D721Med (cell line): ENCODE measurements around the gene CABP4.

ENCODE experiments used
- DNase-seq: peaks from one replicate; pipeline ENCODE4 v3.0.0; 2011; ENCODE audit warnings: low spot score; ENCODE audit not compliant: insufficient read length
- FAIRE-seq: peaks from 2 replicates; lab custom pipeline; 2011; peaks lifted over from hg19 to GRCh38; lab: Jason Lieb, UNC
- TF ChIP-seq, protein P1 (sequence below): IDR thresholded peaks from 2 replicates; pipeline ENCODE4 v1.5.1; 2012; ENCODE audit warnings: mild to moderate bottlenecking, control low read depth; ENCODE audit not compliant: insufficient read depth; ENCODE audit errors: missing control alignments

The CABP4 gene

GRCh38 chr11:67437809-67438157 is 17.4 kb upstream of the CABP4 start:
- FAIRE-seq (no peak), DNase-seq (no peak)
- TF ChIP-seq, protein P1, sequence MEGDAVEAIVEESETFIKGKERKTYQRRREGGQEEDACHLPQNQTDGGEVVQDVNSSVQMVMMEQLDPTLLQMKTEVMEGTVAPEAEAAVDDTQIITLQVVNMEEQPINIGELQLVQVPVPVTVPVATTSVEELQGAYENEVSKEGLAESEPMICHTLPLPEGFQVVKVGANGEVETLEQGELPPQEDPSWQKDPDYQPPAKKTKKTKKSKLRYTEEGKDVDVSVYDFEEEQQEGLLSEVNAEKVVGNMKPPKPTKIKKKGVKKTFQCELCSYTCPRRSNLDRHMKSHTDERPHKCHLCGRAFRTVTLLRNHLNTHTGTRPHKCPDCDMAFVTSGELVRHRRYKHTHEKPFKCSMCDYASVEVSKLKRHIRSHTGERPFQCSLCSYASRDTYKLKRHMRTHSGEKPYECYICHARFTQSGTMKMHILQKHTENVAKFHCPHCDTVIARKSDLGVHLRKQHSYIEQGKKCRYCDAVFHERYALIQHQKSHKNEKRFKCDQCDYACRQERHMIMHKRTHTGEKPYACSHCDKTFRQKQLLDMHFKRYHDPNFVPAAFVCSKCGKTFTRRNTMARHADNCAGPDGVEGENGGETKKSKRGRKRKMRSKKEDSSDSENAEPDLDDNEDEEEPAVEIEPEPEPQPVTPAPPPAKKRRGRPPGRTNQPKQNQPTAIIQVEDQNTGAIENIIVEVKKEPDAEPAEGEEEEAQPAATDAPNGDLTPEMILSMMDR, result no peak

GRCh38 chr11:67438158-67438902 is 16.8 kb upstream of the CABP4 start:
- FAIRE-seq (no peak), DNase-seq (no peak)
- TF ChIP-seq, protein P1, result no peak

DNA sequence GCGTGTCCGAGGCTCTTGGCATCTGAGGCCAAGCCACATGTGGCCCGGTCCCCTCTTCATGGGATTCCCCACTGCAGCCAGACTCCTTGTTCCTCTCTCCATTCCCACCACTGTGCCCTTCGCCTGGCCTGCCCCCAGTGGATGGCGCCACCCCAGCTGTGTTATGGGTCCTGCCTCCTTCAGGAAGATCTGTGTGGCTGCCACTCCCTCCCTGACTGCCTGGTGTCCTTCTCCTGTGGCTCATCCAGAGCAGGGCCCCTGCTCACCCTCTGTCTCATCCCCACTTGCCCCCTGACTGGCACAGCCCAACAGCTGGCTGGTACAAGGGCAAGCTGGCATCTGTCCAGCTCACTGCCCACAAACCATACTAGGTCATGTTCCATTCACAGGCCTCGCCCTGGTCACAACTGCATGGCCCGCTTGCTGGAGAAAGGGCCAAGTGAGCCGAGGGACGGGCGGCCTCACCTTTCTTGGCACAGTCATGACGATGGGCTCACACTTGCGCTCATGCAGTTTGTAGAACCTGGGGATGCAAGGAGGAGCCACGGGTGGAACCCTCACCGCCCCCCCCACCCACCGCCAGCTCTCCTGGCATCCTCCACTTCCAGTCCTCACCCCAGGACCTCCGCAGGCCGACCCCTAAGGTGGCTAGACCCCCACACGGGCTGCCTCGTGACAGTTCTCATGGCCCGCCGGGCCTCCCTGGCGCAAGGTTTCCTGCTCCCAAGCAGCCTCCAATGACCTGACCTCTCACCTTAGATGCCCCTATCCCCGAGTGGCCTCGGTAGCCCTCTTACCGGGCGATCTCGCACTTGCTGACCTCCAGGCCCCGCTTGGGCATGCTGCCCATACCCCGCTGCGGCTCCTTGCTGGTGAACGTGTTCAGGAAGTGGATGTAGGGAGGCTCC is 15.6 kb upstream of the CABP4 start:
- no peak for FAIRE-seq
- DNase-seq, result no peak

DNA sequence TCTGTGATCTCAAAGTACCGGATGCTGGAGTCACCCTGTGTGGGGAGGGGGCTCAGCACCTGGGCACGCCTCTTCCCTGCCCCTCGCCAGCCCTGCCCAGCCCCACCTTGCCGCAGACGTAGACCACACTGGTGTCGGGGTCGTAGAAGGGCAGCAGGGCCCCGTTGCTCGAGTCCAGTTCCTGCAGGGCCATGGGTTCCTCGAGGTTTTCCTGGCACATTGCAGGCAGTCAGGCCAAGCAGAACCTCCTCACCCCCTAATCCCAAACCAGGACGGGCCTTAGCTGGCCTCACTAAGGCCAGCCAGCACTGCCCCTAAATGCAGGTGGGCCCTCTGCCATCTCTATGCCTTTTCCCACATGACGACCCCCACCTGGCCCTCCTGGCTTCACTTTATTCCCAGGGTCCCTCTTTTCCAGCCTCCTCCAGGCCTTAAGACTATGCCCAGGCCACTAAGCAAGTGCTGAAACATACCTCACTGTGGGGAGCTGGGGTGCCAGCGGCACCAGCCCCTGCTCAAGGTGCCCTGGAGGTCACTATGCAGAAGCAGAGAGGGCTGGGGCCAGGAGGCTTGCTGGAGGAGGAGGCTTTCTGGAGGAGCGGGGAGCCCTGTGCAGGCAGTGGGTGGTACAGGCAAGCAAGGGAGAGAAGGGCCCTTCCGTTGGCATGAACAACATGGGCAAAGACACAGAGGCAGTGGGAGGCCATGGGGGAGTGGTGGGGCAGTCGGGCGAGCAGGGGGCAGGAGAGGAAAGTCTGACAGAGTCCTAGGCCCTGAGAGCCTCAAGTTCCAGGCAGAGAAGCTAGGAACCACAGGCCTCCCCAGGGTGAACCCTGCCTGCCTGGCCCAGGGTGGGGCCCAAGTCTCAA is 14.7 kb upstream of the CABP4 start:
- TF ChIP-seq, protein P1, result no peak
- DNase-seq (no peak), FAIRE-seq (no peak)

More for the DNA sequence above, 15.6 kb upstream of the CABP4 start:
- TF ChIP-seq, protein P1, result no peak

DNA sequence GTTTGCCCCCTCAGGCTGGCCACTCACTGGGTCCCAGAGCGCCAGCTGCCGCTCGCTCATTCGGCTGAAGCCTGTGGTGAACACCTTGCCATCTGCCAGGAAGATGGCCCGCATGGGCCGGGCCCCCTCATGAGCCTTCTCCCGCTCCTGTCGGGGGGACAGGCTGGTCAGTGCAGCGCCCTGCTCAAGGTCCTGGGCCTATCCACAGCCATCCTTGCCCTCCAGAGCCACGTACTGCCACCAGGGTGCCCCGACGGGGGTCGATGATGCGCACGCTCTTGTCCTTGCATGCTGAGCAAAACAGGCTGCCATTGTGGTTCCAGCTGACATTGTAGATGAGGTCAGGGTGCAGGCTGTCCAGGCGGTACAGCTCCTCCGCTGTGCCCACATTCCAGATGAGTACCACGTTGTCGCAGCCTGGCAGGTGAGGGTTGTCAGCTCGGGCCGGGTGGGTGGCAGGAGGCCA is 14.0 kb upstream of the CABP4 start:
- TF ChIP-seq, protein P1, result no peak
- DNase-seq (no peak), FAIRE-seq (no peak)

DNA sequence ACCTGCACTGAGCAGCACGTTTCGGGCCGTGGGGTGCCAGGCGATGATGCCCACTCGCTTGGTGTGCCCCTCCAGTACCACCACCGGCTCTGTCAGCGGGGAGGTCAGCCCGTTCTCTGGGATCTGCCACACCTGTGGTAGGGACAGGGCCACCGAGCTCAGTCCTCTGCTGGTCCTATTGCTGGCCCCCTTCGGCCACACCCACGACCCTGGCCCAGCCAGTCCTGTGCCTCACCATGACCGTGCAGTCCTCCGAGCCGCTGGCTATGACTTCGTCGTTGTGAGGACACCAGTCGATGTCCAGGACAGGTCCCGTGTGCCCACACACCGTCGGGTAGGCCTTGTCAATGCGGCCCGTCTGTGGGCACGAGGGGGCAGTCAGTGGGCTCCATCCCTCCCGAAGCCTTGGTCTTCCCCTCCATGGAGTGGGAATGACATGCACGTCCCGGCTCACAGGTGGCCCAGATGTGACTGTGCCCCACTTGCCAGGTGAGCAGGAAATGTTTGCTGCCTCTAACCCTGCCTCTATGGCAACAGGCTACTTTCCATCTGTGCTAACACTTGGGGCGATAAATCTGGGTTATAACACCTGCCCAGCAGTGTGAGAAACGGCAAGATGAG is 13.3 kb upstream of the CABP4 start:
- TF ChIP-seq, protein P1, result no peak
- DNase-seq, result no peak
- FAIRE-seq, result no peak
